ENCODE data around the gene TARS3.

The TARS3 gene

GRCh38 chr15:101676921-101677329 is 47.3 kb downstream of the TARS3 start:
- Histone ChIP-seq H3K27ac (ENCODE audit: low read depth, low read length) (peak overlapping the region; percentile 16; the same call in 1 of the 2 replicates), H3K79me2 (ENCODE audit: control insufficient read depth, insufficient read depth, low read length, unreplicated experiment) (no peaks in the 10 kb centered on the region), H3K27me3 (ENCODE audit: insufficient read depth, low read length) (no peaks in the 10 kb centered on the region), H2AFZ (ENCODE audit: low read length, unreplicated experiment) (no peak overlapping the region), H3K4me1 (ENCODE audit: control insufficient read depth, insufficient read depth, low read length, unreplicated experiment) (peaks cover 25% of the 10 kb centered on the region), H3K4me3 (ENCODE audit: low read depth, low read length) (no peak overlapping the region), H3K36me3 (ENCODE audit: insufficient read depth, low read length) (0 out of 2 replicates have a peak, but pooled peaks cover 3% of the 10 kb centered on the region)

- Histone ChIP-seq H3K4me3 (ENCODE audit: low read depth, low read length) (peak overlapping the region; percentile 65), H3K4me1 (ENCODE audit: control insufficient read depth, insufficient read depth, low read length, unreplicated experiment) (peaks cover 25% of the 10 kb centered on the region), H2AFZ (ENCODE audit: low read length, unreplicated experiment) (peak overlapping the region; percentile 73), H3K36me3 (ENCODE audit: insufficient read depth, low read length) (0 out of 2 replicates have a peak, but pooled peaks cover 3% of the 10 kb centered on the region), H3K79me2 (ENCODE audit: control insufficient read depth, insufficient read depth, low read length, unreplicated experiment) (no peaks in the 10 kb centered on the region), H3K27ac (ENCODE audit: low read depth, low read length) (peak overlapping the region; percentile 83), H3K27me3 (ENCODE audit: insufficient read depth, low read length) (no peaks in the 10 kb centered on the region)
Measured at GRCh38 chr15:101675796-101676582, 48.3 kb downstream of the TARS3 start.

- peaks cover 30% of the 10 kb centered on the region for H3K4me1 ChIP-seq (ENCODE audit: control insufficient read depth, insufficient read depth, low read length, unreplicated experiment)
- H3K4me3 ChIP-seq (ENCODE audit: low read depth, low read length), result peak overlapping the region; percentile 42; the same call in 1 of the 2 replicates
- no peaks in the 10 kb centered on the region for H3K27me3 ChIP-seq (ENCODE audit: insufficient read depth, low read length)
- H3K27ac ChIP-seq (ENCODE audit: low read depth, low read length), result peak overlapping the region; percentile 83
- no peak overlapping the region for H2AFZ ChIP-seq (ENCODE audit: low read length, unreplicated experiment)
- no peaks in the 10 kb centered on the region for H3K79me2 ChIP-seq (ENCODE audit: control insufficient read depth, insufficient read depth, low read length, unreplicated experiment)
- no peaks in the 10 kb centered on the region for H3K36me3 ChIP-seq (ENCODE audit: insufficient read depth, low read length)
Measured at GRCh38 chr15:101675015-101675414, 49.3 kb downstream of the TARS3 start.

GRCh38 chr15:101672298-101672697 is 52.0 kb downstream of the TARS3 start:
- Histone ChIP-seq H3K36me3 (ENCODE audit: insufficient read depth, low read length) (0 out of 2 replicates have a peak, but pooled peaks cover 3% of the 10 kb centered on the region), H3K4me1 (ENCODE audit: control insufficient read depth, insufficient read depth, low read length, unreplicated experiment) (peaks cover 37% of the 10 kb centered on the region), H2AFZ (ENCODE audit: low read length, unreplicated experiment) (no peak overlapping the region), H3K79me2 (ENCODE audit: control insufficient read depth, insufficient read depth, low read length, unreplicated experiment) (no peaks in the 10 kb centered on the region), H3K27ac (ENCODE audit: low read depth, low read length) (no peak overlapping the region), H3K27me3 (ENCODE audit: insufficient read depth, low read length) (no peaks in the 10 kb centered on the region), H3K4me3 (ENCODE audit: low read depth, low read length) (no peak overlapping the region)

GRCh38 chr15:101669744-101670143 is 54.5 kb downstream of the TARS3 start:
- peaks cover 15% of the 10 kb centered on the region for H3K4me1 ChIP-seq (ENCODE audit: control insufficient read depth, insufficient read depth, low read length, unreplicated experiment)
- peak overlapping the region; percentile 10; the same call in 1 of the 2 replicates for H3K27ac ChIP-seq (ENCODE audit: low read depth, low read length)
- 0 out of 2 replicates have a peak, but pooled peaks cover 3% of the 10 kb centered on the region for H3K36me3 ChIP-seq (ENCODE audit: insufficient read depth, low read length)
- no peak overlapping the region for H3K4me3 ChIP-seq (ENCODE audit: low read depth, low read length)
- H3K79me2 ChIP-seq (ENCODE audit: control insufficient read depth, insufficient read depth, low read length, unreplicated experiment), result no peaks in the 10 kb centered on the region
- peak overlapping the region; percentile 23 for H2AFZ ChIP-seq (ENCODE audit: low read length, unreplicated experiment)
- H3K27me3 ChIP-seq (ENCODE audit: insufficient read depth, low read length), result no peaks in the 10 kb centered on the region

- Histone ChIP-seq H3K27ac (ENCODE audit: low read depth, low read length) (no peak overlapping the region), H3K36me3 (ENCODE audit: insufficient read depth, low read length) (0 out of 2 replicates have a peak, but pooled peaks cover 3% of the 10 kb centered on the region), H2AFZ (ENCODE audit: low read length, unreplicated experiment) (no peak overlapping the region), H3K4me1 (ENCODE audit: control insufficient read depth, insufficient read depth, low read length, unreplicated experiment) (peaks cover 12% of the 10 kb centered on the region), H3K27me3 (ENCODE audit: insufficient read depth, low read length) (no peaks in the 10 kb centered on the region), H3K79me2 (ENCODE audit: control insufficient read depth, insufficient read depth, low read length, unreplicated experiment) (no peaks in the 10 kb centered on the region), H3K4me3 (ENCODE audit: low read depth, low read length) (no peak overlapping the region)
Measured at GRCh38 chr15:101667881-101668280, 56.4 kb downstream of the TARS3 start.

- Histone ChIP-seq H3K27me3 (ENCODE audit: insufficient read depth, low read length) (no peaks in the 10 kb centered on the region), H3K36me3 (ENCODE audit: insufficient read depth, low read length) (0 out of 2 replicates have a peak, but pooled peaks cover 3% of the 10 kb centered on the region), H2AFZ (ENCODE audit: low read length, unreplicated experiment) (no peak overlapping the region), H3K27ac (ENCODE audit: low read depth, low read length) (no peak overlapping the region), H3K4me1 (ENCODE audit: control insufficient read depth, insufficient read depth, low read length, unreplicated experiment) (peaks cover 1% of the 10 kb centered on the region), H3K79me2 (ENCODE audit: control insufficient read depth, insufficient read depth, low read length, unreplicated experiment) (no peaks in the 10 kb centered on the region), H3K4me3 (ENCODE audit: low read depth, low read length) (no peak overlapping the region)
Measured at GRCh38 chr15:101664303-101664913, 59.9 kb downstream of the TARS3 start.

GRCh38 chr15:101662203-101662602 is 62.1 kb downstream of the TARS3 start:
- Histone ChIP-seq H3K79me2 (ENCODE audit: control insufficient read depth, insufficient read depth, low read length, unreplicated experiment) (no peaks in the 10 kb centered on the region), H3K27ac (ENCODE audit: low read depth, low read length) (no peak overlapping the region), H3K27me3 (ENCODE audit: insufficient read depth, low read length) (no peaks in the 10 kb centered on the region), H3K4me1 (ENCODE audit: control insufficient read depth, insufficient read depth, low read length, unreplicated experiment) (no peaks in the 10 kb centered on the region), H3K4me3 (ENCODE audit: low read depth, low read length) (no peak overlapping the region), H3K36me3 (ENCODE audit: insufficient read depth, low read length) (no peaks in the 10 kb centered on the region), H2AFZ (ENCODE audit: low read length, unreplicated experiment) (no peak overlapping the region)

GRCh38 chr15:101660005-101660404 is 64.3 kb downstream of the TARS3 start:
- H3K4me1 ChIP-seq (ENCODE audit: control insufficient read depth, insufficient read depth, low read length, unreplicated experiment), result no peaks in the 10 kb centered on the region
- H2AFZ ChIP-seq (ENCODE audit: low read length, unreplicated experiment), result no peak overlapping the region
- H3K27ac ChIP-seq (ENCODE audit: low read depth, low read length), result no peak overlapping the region
- H3K27me3 ChIP-seq (ENCODE audit: insufficient read depth, low read length), result no peaks in the 10 kb centered on the region
- no peaks in the 10 kb centered on the region for H3K79me2 ChIP-seq (ENCODE audit: control insufficient read depth, insufficient read depth, low read length, unreplicated experiment)
- no peak overlapping the region for H3K4me3 ChIP-seq (ENCODE audit: low read depth, low read length)
- H3K36me3 ChIP-seq (ENCODE audit: insufficient read depth, low read length), result no peaks in the 10 kb centered on the region

- Histone ChIP-seq H2AFZ (ENCODE audit: low read length, unreplicated experiment) (no peak overlapping the region), H3K27ac (ENCODE audit: low read depth, low read length) (no peak overlapping the region), H3K79me2 (ENCODE audit: control insufficient read depth, insufficient read depth, low read length, unreplicated experiment) (peaks cover 6% of the 10 kb centered on the region), H3K27me3 (ENCODE audit: insufficient read depth, low read length) (no peaks in the 10 kb centered on the region), H3K36me3 (ENCODE audit: insufficient read depth, low read length) (no peaks in the 10 kb centered on the region), H3K4me3 (ENCODE audit: low read depth, low read length) (no peak overlapping the region), H3K4me1 (ENCODE audit: control insufficient read depth, insufficient read depth, low read length, unreplicated experiment) (peaks cover 14% of the 10 kb centered on the region)
Measured at GRCh38 chr15:101657968-101658784, 66.1 kb downstream of the TARS3 start.
